Liver (tissue), 9 donors: ENCODE measurements around the gene ASAP2. TPM values are rescaled to one million over a fixed set of nuclear protein-coding genes. Genes with fewer than 3 reads are reported as not detected.

Source experiments
- DNase-seq: peaks from one replicate; pipeline ENCODE4 v3.0.0-alpha.2; 2017; ENCODE audit warnings: low spot score
- H3K27ac ChIP-seq, 2 donors: one replicate each; pipeline ENCODE4 v1.7.0; 2013; ENCODE audit warnings: inconsistent platforms in 2 of 2, low read length in 2 of 2, control low read depth in 1 of 2, low read depth in 1 of 2, mild to moderate bottlenecking in 1 of 2
- H3K27me3 ChIP-seq, 4 donors: one replicate each; pipeline versions ENCODE4 v1.6.1 to v1.7.0; 2013; ENCODE audit warnings: low read length in 3 of 4, inconsistent platforms in 1 of 4, mild to moderate bottlenecking in 1 of 4, moderate library complexity in 1 of 4; ENCODE audit not compliant: control insufficient read depth in 4 of 4, insufficient read depth in 4 of 4
- H3K36me3 ChIP-seq, 4 donors: one replicate each; pipeline versions ENCODE4 v1.6.1 to v1.7.0; 2013; ENCODE audit warnings: low read length in 3 of 4, mild to moderate bottlenecking in 3 of 4, low read depth in 1 of 4, moderate library complexity in 1 of 4; ENCODE audit not compliant: control insufficient read depth in 4 of 4, insufficient read depth in 3 of 4
- H3K4me1 ChIP-seq, 4 donors: one replicate each; pipeline versions ENCODE4 v1.6.1 to v1.7.0; 2013; ENCODE audit warnings: low read length in 3 of 4, mild to moderate bottlenecking in 3 of 4, moderate library complexity in 1 of 4; ENCODE audit not compliant: control insufficient read depth in 4 of 4, insufficient read depth in 4 of 4
- H3K4me3 ChIP-seq, 3 donors: one replicate each; pipeline versions ENCODE4 v1.6.1 to v1.7.0; 2013; ENCODE audit warnings: low read length in 3 of 3, control low read depth in 1 of 3, low read depth in 1 of 3, mild to moderate bottlenecking in 1 of 3
- H3K9ac ChIP-seq, 2 donors: one replicate each; pipeline ENCODE4 v1.7.0; 2013; ENCODE audit warnings: low read length in 2 of 2, mild to moderate bottlenecking in 2 of 2, moderate library complexity in 2 of 2, control low read depth in 1 of 2, low read depth in 1 of 2
- H3K9me3 ChIP-seq, 4 donors: one replicate each; pipeline versions ENCODE4 v1.6.1 to v1.7.0; 2013; ENCODE audit warnings: low read length in 3 of 4; ENCODE audit not compliant: control insufficient read depth in 4 of 4
- EGR1 ChIP-seq, 2 donors: IDR thresholded peaks; 2 replicates each; pipeline ENCODE4 v1.6.1; 2016 to 2018; ENCODE audit warnings: antibody characterized with exemption in 2 of 2, low read depth in 2 of 2
- GABPA ChIP-seq, 2 donors: IDR thresholded peaks in 1 of 2; conservative IDR thresholded peaks in 1 of 2; 2 replicates each; pipeline ENCODE4 v1.6.1; 2016; ENCODE audit warnings: antibody characterized with exemption in 2 of 2, mild to moderate bottlenecking in 1 of 2, moderate library complexity in 1 of 2
- HNF4G ChIP-seq: IDR thresholded peaks from 2 replicates; pipeline ENCODE4 v1.6.1; 2016; ENCODE audit warnings: antibody characterized with exemption
- NR2F2 ChIP-seq: IDR thresholded peaks from 2 replicates; pipeline ENCODE4 v1.6.1; 2016; ENCODE audit warnings: antibody characterized with exemption
- RAD21 ChIP-seq, 2 donors: IDR thresholded peaks; 2 replicates each; pipeline ENCODE4 v1.6.1; 2016; ENCODE audit warnings: antibody characterized with exemption in 2 of 2, mild to moderate bottlenecking in 2 of 2
- TAF1 ChIP-seq: conservative IDR thresholded peaks from 2 replicates; pipeline ENCODE4 v1.6.1; 2016; ENCODE audit warnings: antibody characterized with exemption, mild to moderate bottlenecking
- YY1 ChIP-seq: IDR thresholded peaks from 2 replicates; pipeline ENCODE4 v1.6.1; 2016; ENCODE audit warnings: antibody characterized with exemption, mild to moderate bottlenecking
- WGBS: extraction: QIAGEN DNeasy Blood & Tissue Kit; methylation state at CpG from one replicate; pipeline ENCODE4 v1.1.7; 2013; 5-methylcytosine and 5-hydroxymethylcytosine counted together
- polyA plus RNA-seq, 2 donors: library from polyadenylated mRNA; stranded (reverse) in 1 of 2; unstranded in 1 of 2; fragments of 200-250 nt in 1 of 2; fragments of >200 nt in 1 of 2; fragmentation: Nextera tagmentation in 1 of 2; extraction: Ambion mirVana in 1 of 2; gene quantifications; one replicate each; pipeline versions ENCODE4 v1.2.1 to v1.2.3, GENCODE V29; 2013 to 2015
- total RNA-seq, 2 donors: library from RNA; depleted of rRNA; stranded (reverse); fragments of >200 nt; gene quantifications; one replicate each; pipeline ENCODE4 v1.2.3, GENCODE V29; 2014
- TF ChIP-seq, protein P1 (sequence below): IDR thresholded peaks from 2 replicates; pipeline ENCODE4 v1.6.1; 2016; ENCODE audit warnings: antibody characterized with exemption
- TF ChIP-seq, protein P2 (sequence below): IDR thresholded peaks from 2 replicates; pipeline ENCODE4 v1.6.1; 2016; ENCODE audit warnings: antibody characterized with exemption, mild to moderate bottlenecking
- TF ChIP-seq, protein P3 (sequence below): IDR thresholded peaks from 2 replicates; pipeline ENCODE4 v1.6.1; 2016; ENCODE audit warnings: antibody characterized with exemption
- TF ChIP-seq, protein P4 (sequence below): IDR thresholded peaks from 2 replicates; pipeline ENCODE4 v1.6.1; 2016; ENCODE audit warnings: antibody characterized with exemption
- donor health status: healthy.
- donor health status: healthy.
- donor health status: healthy.
- donor health status: healthy.
- donor health status: healthy.

Gene ASAP2
- total and polyA plus RNA-seq, 4 donors, result 0.36 to 5.9 (median 2.6) TPM

DNA sequence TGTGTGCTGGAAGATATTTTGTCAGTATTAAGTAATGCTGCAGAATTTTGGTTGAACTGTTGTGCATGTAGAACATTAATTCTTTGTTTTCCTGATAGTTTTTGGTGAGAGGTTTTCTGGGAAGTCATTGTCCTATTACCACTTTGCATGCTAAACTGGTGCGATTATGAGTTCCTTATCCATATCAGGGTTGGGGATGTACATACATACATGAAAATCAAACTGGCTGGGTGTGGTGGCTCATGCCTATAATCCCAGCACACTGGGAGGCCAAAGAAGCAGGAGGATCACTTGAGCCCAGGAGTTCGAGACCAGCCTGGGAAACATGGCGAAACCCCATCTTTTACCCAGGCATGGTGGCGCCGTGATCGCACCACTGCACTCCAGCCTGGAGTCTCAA, 34.6 kb downstream of the ASAP2 start:
- Histone ChIP-seq H3K27me3 (no peaks in the 10 kb centered on the region), H3K27ac (no peak overlapping the region), H3K9ac (no peak overlapping the region), H3K4me1 (no peaks in the 10 kb centered on the region), H3K4me3 (no peak overlapping the region), H3K36me3 (no peaks in the 10 kb centered on the region), H3K9me3 (no peaks in the 10 kb centered on the region)
- DNase-seq, result no peak
- 96% methylated on average over 6 of the region's 6 CpGs for WGBS
- no peak for TF ChIP-seq GABPA (IDR thresholded peaks at IDR 0.05 in 1 of 2, conservative IDR thresholded peaks at IDR 0.05 in 1 of 2)
- TF ChIP-seq, protein P1, sequence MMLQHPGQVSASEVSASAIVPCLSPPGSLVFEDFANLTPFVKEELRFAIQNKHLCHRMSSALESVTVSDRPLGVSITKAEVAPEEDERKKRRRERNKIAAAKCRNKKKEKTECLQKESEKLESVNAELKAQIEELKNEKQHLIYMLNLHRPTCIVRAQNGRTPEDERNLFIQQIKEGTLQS, result no peak
- TF ChIP-seq, protein P2, sequence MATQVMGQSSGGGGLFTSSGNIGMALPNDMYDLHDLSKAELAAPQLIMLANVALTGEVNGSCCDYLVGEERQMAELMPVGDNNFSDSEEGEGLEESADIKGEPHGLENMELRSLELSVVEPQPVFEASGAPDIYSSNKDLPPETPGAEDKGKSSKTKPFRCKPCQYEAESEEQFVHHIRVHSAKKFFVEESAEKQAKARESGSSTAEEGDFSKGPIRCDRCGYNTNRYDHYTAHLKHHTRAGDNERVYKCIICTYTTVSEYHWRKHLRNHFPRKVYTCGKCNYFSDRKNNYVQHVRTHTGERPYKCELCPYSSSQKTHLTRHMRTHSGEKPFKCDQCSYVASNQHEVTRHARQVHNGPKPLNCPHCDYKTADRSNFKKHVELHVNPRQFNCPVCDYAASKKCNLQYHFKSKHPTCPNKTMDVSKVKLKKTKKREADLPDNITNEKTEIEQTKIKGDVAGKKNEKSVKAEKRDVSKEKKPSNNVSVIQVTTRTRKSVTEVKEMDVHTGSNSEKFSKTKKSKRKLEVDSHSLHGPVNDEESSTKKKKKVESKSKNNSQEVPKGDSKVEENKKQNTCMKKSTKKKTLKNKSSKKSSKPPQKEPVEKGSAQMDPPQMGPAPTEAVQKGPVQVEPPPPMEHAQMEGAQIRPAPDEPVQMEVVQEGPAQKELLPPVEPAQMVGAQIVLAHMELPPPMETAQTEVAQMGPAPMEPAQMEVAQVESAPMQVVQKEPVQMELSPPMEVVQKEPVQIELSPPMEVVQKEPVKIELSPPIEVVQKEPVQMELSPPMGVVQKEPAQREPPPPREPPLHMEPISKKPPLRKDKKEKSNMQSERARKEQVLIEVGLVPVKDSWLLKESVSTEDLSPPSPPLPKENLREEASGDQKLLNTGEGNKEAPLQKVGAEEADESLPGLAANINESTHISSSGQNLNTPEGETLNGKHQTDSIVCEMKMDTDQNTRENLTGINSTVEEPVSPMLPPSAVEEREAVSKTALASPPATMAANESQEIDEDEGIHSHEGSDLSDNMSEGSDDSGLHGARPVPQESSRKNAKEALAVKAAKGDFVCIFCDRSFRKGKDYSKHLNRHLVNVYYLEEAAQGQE, result no peak
- TF ChIP-seq, protein P3, sequence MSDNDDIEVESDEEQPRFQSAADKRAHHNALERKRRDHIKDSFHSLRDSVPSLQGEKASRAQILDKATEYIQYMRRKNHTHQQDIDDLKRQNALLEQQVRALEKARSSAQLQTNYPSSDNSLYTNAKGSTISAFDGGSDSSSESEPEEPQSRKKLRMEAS, result no peak

DNA sequence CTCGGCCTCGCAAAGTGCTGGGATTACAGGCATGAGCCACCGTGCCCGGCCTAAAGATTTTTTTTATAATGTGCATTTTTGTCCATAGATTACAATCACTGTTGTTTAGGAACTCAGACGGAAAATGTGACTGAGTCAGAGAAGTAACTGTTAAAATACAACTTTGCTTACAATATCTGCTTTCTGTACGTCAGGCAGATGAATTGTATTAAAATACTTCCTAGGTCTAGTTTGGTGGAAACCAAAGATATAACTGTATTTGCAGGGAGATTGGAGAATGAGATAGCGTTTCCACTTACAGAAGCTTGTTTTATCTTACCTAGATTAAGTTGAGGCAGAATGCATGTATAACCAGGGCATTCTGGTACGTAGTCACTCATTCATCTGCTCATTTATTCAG, 36.7 kb downstream of the ASAP2 start:
- TF ChIP-seq GABPA (IDR thresholded peaks at IDR 0.05 in 1 of 2, conservative IDR thresholded peaks at IDR 0.05 in 1 of 2) (no peak), YY1 (no peak), EGR1 (IDR thresholded peaks at IDR 0.05; ENCODE audit: low read depth in 2 of 2) (no peak), NR2F2 (no peak), TAF1 (no peak), HNF4G (no peak), RAD21 (IDR thresholded peaks at IDR 0.05) (no peak)
- TF ChIP-seq, protein P3, result no peak
- TF ChIP-seq, protein P4, sequence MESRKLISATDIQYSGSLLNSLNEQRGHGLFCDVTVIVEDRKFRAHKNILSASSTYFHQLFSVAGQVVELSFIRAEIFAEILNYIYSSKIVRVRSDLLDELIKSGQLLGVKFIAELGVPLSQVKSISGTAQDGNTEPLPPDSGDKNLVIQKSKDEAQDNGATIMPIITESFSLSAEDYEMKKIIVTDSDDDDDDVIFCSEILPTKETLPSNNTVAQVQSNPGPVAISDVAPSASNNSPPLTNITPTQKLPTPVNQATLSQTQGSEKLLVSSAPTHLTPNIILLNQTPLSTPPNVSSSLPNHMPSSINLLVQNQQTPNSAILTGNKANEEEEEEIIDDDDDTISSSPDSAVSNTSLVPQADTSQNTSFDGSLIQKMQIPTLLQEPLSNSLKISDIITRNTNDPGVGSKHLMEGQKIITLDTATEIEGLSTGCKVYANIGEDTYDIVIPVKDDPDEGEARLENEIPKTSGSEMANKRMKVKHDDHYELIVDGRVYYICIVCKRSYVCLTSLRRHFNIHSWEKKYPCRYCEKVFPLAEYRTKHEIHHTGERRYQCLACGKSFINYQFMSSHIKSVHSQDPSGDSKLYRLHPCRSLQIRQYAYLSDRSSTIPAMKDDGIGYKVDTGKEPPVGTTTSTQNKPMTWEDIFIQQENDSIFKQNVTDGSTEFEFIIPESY, result no peak
- TF ChIP-seq, protein P1, result no peak
- TF ChIP-seq, protein P2, result no peak
- Histone ChIP-seq H3K27ac (no peak overlapping the region), H3K4me3 (no peak overlapping the region), H3K9ac (no peak overlapping the region), H3K27me3 (no peaks in the 10 kb centered on the region), H3K36me3 (no peaks in the 10 kb centered on the region), H3K4me1 (peaks cover 2 to 8% (median 6%) of the 10 kb centered on the region in 4 donors), H3K9me3 (no peaks in the 10 kb centered on the region)
- DNase-seq, result no peak
- 96% methylated on average over 8 of the region's 8 CpGs for WGBS
